Measurements from ENCODE around the gene LENEP.

GRCh38 chr1:155004352-155005075 lies 11.1 kb downstream of the LENEP start:
- no peak for TF ChIP-seq FOXM1 (IDR thresholded peaks at IDR 0.05; ENCODE audit: borderline replicate concordance)
- no peak for TF ChIP-seq FOXK2 (IDR thresholded peaks at IDR 0.05)
- TF ChIP-seq CTBP1 (IDR thresholded peaks at IDR 0.05; ENCODE audit: borderline replicate concordance): no peak
- no peak for TF ChIP-seq TARDBP (IDR thresholded peaks at IDR 0.05)
- TF ChIP-seq NFRKB (IDR thresholded peaks at IDR 0.05): no peak
- TF ChIP-seq LEF1 (IDR thresholded peaks at IDR 0.05; ENCODE audit: borderline replicate concordance): no peak
- TF ChIP-seq ELF4 (IDR thresholded peaks at IDR 0.05): no peak
- no peak for TF ChIP-seq L3MBTL2 (conservative IDR thresholded peaks at IDR 0.05)
- TF ChIP-seq ARNT (IDR thresholded peaks at IDR 0.05): no peak
- no peak for TF ChIP-seq FOXA1 (IDR thresholded peaks at IDR 0.05)
- TF ChIP-seq HDGF (IDR thresholded peaks at IDR 0.05; ENCODE audit: borderline replicate concordance): no peak

All from HEK293T (cell line).